HG02798 (cell line): Measurements from ENCODE around the gene NUDC.
"Not testable (repeated sequence)": the region's sequence is repeated elsewhere in the genome, so short reads cannot be mapped to it uniquely, and the experiment has no call there.

ENCODE experiments used
- ATAC-seq: cut with Tn5 transposase; IDR thresholded peaks from one replicate; pipeline ENCODE4 v1.9.1; 2021; ENCODE audit warnings: mild to moderate bottlenecking; ENCODE audit not compliant: unreplicated experiment, poor library complexity

NUDC gene

GRCh38 chr1:26921540-26922430 lies at the start of gene NUDC:
Gene NUDC (plus strand): TSS chr1:26921743. CDS start chr1:26921849, 106 bp downstream.
- ATAC-seq = peak; percentile 99

GRCh38 chr1:26873097-26873496 lies 48.4 kb upstream of the NUDC start:
- ATAC-seq = not testable (repeated sequence)

GRCh38 chr1:26874896-26875295 lies 46.6 kb upstream of the NUDC start:
- ATAC-seq = no peak

GRCh38 chr1:26877326-26877725 lies 44.2 kb upstream of the NUDC start:
- no peak for ATAC-seq

GRCh38 chr1:26879793-26880192 lies 41.8 kb upstream of the NUDC start:
- ATAC-seq = no peak

- not testable (repeated sequence) for ATAC-seq
These were observed 39.9 kb upstream of the NUDC start for GRCh38 chr1:26881611-26882010.

GRCh38 chr1:26882696-26883463 lies 38.7 kb upstream of the NUDC start:
- ATAC-seq = no peak

GRCh38 chr1:26887125-26887524 lies 34.4 kb upstream of the NUDC start:
- no peak for ATAC-seq

GRCh38 chr1:26888231-26888630 lies 33.3 kb upstream of the NUDC start:
- no peak for ATAC-seq

GRCh38 chr1:26889551-26890466 lies 31.7 kb upstream of the NUDC start, which contains the start of gene GPN2:
Gene GPN2 (minus strand): TSS chr1:26890283. CDS start chr1:26890096, 187 bp downstream.
- ATAC-seq = peak; percentile 90

- peak; percentile 32 for ATAC-seq
These were observed 31.1 kb upstream of the NUDC start for GRCh38 chr1:26890467-26890796.

GRCh38 chr1:26894263-26894662 lies 27.3 kb upstream of the NUDC start:
- ATAC-seq = no peak

- no peak for ATAC-seq
These were observed 24.2 kb upstream of the NUDC start for GRCh38 chr1:26897351-26897750.

GRCh38 chr1:26900001-26900814 lies 21.3 kb upstream of the NUDC start, which contains the start of gene GPATCH3:
Gene GPATCH3 (minus strand): TSS chr1:26900467. CDS start chr1:26900442, 25 bp downstream.
- ATAC-seq = peak; percentile 78

GRCh38 chr1:26900815-26901511 lies 20.6 kb upstream of the NUDC start:
- no peak for ATAC-seq

GRCh38 chr1:26907071-26907917 lies 14.2 kb upstream of the NUDC start:
- no peak for ATAC-seq

GRCh38 chr1:26909951-26910342 lies 11.6 kb upstream of the NUDC start:
- no peak for ATAC-seq
